SK-N-SH treated with all-trans-retinoic acid at 6 μM for 48 hours (cell line): Measurements from ENCODE around the gene WDR77.

Experiments
- ATAC-seq: fragments of 200-7000 bp; cut with Tn5 transposase; 3 replicates; pipeline ENCODE4 v1.9.1; 2020; ENCODE audit warnings: mild to moderate bottlenecking, moderate library complexity
- ARNTL ChIP-seq: fragments of 450-650 bp; formaldehyde crosslinking; IDR thresholded peaks from 2 replicates; pipeline ENCODE4 v1.5.0; 2020; ENCODE audit warnings: low read depth, mild to moderate bottlenecking, moderate library complexity, borderline replicate concordance
- BACH2 ChIP-seq: fragments of 250-450 bp; sonication (Bioruptor Pico); IDR thresholded peaks from 2 replicates; pipeline ENCODE4 v1.9.0; 2021; ENCODE audit warnings: mild to moderate bottlenecking, borderline replicate concordance
- CREB5 ChIP-seq: fragments of 250-450 bp; sonication (Bioruptor Pico); IDR thresholded peaks from 2 replicates; pipeline ENCODE4 v1.5.1; 2020; ENCODE audit warnings: low read depth, mild to moderate bottlenecking, moderate library complexity
- CSDC2 ChIP-seq: fragments of 250-450 bp; sonication (Bioruptor Pico); IDR thresholded peaks from 2 replicates; pipeline ENCODE4 v1.5.0; 2020; ENCODE audit warnings: mild to moderate bottlenecking, moderate library complexity
- GLIS3 ChIP-seq: fragments of 250-450 bp; sonication (Bioruptor Pico); IDR thresholded peaks from 2 replicates; pipeline ENCODE4 v1.5.0; 2020; ENCODE audit warnings: mild to moderate bottlenecking, moderate library complexity
- ISL1 ChIP-seq: fragments of 250-450 bp; sonication (Bioruptor Pico); IDR thresholded peaks from 2 replicates; pipeline ENCODE4 v2.1.2; 2022; ENCODE audit warnings: mild to moderate bottlenecking, moderate library complexity
- OSR1 ChIP-seq: fragments of 250-450 bp; sonication (Bioruptor Pico); IDR thresholded peaks from 2 replicates; pipeline ENCODE4 v1.8.0; 2022; ENCODE audit warnings: moderate library complexity, mild to moderate bottlenecking, inconsistent platforms
- PPARA ChIP-seq: fragments of 250-450 bp; sonication (Bioruptor Pico); IDR thresholded peaks from 2 replicates; pipeline ENCODE4 v1.5.0; 2020; ENCODE audit warnings: mild to moderate bottlenecking, borderline replicate concordance
- RARB ChIP-seq: fragments of 250-450 bp; sonication (Bioruptor Pico); IDR thresholded peaks from 2 replicates; pipeline ENCODE4 v1.8.0; 2021; ENCODE audit warnings: mild to moderate bottlenecking, moderate library complexity
- SNAI2 ChIP-seq: fragments of 250-450 bp; sonication (Bioruptor Pico); IDR thresholded peaks from 2 replicates; pipeline ENCODE4 v1.5.0; 2020; ENCODE audit warnings: mild to moderate bottlenecking, moderate library complexity
- TOX ChIP-seq: fragments of 250-450 bp; sonication (Bioruptor Pico); IDR thresholded peaks from 2 replicates; pipeline ENCODE4 v1.8.0; 2021; ENCODE audit warnings: mild to moderate bottlenecking, moderate library complexity, borderline replicate concordance
- ZC3H10 ChIP-seq: fragments of 250-450 bp; sonication (Bioruptor Pico); IDR thresholded peaks from 2 replicates; pipeline ENCODE4 v1.5.1; 2021; ENCODE audit warnings: mild to moderate bottlenecking, moderate library complexity
- ZFP3 ChIP-seq: fragments of 250-450 bp; sonication (Bioruptor Pico); IDR thresholded peaks from 2 replicates; pipeline ENCODE4 v1.5.0; 2020; ENCODE audit warnings: mild to moderate bottlenecking, moderate library complexity
- ZNF565 ChIP-seq: fragments of 450-650 bp; formaldehyde crosslinking; conservative IDR thresholded peaks from 2 replicates; pipeline ENCODE4 v1.5.0; 2020; ENCODE audit warnings: low read depth, mild to moderate bottlenecking, moderate library complexity
- ZNF70 ChIP-seq: fragments of 450-650 bp; formaldehyde crosslinking; IDR thresholded peaks from 2 replicates; pipeline ENCODE4 v1.5.0; 2020; ENCODE audit warnings: mild to moderate bottlenecking, moderate library complexity
- ZNF8 ChIP-seq: fragments of 450-650 bp; formaldehyde crosslinking; IDR thresholded peaks from 2 replicates; pipeline ENCODE4 v1.5.0; 2020; ENCODE audit warnings: mild to moderate bottlenecking, moderate library complexity
- TF ChIP-seq, protein P1 (sequence below): fragments of 250-450 bp; sonication (Bioruptor Pico); IDR thresholded peaks from 2 replicates; pipeline ENCODE4 v1.5.0; 2020; ENCODE audit warnings: mild to moderate bottlenecking, moderate library complexity
- TF ChIP-seq, protein P2 (sequence below): fragments of 250-450 bp; sonication (Bioruptor Pico); IDR thresholded peaks from 2 replicates; pipeline ENCODE4 v1.8.0; 2020; ENCODE audit warnings: mild to moderate bottlenecking, moderate library complexity, borderline replicate concordance

The WDR77 gene

DNA sequence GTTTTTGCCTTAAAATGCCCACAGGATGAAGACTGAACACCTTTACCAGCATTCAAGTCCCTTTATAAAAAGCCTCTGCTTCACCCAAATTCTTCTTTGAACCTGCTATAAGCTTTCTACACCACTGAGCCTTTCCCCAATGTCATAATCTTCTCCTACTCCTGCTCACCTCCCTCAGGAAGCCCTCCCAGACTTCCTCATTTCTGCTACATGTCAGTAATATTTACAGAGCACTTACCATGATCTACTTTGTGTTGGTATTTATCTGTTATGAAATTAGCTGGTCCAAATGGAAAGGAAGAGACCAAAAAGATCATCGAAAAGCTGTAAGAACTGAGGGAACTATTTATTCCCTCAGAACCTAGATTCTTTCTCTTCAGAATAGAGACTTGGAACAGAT is 30.0 kb downstream of the WDR77 start (continued):
- TF ChIP-seq, protein P1, sequence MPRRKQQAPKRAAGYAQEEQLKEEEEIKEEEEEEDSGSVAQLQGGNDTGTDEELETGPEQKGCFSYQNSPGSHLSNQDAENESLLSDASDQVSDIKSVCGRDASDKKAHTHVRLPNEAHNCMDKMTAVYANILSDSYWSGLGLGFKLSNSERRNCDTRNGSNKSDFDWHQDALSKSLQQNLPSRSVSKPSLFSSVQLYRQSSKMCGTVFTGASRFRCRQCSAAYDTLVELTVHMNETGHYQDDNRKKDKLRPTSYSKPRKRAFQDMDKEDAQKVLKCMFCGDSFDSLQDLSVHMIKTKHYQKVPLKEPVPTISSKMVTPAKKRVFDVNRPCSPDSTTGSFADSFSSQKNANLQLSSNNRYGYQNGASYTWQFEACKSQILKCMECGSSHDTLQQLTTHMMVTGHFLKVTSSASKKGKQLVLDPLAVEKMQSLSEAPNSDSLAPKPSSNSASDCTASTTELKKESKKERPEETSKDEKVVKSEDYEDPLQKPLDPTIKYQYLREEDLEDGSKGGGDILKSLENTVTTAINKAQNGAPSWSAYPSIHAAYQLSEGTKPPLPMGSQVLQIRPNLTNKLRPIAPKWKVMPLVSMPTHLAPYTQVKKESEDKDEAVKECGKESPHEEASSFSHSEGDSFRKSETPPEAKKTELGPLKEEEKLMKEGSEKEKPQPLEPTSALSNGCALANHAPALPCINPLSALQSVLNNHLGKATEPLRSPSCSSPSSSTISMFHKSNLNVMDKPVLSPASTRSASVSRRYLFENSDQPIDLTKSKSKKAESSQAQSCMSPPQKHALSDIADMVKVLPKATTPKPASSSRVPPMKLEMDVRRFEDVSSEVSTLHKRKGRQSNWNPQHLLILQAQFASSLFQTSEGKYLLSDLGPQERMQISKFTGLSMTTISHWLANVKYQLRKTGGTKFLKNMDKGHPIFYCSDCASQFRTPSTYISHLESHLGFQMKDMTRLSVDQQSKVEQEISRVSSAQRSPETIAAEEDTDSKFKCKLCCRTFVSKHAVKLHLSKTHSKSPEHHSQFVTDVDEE (CRISPR knock-in tag) = no peak
- TF ChIP-seq BACH2 (no peak), CREB5 (CRISPR knock-in tag) (no peak), ZC3H10 (CRISPR knock-in tag) (no peak), GLIS3 (no peak), ARNTL (CRISPR knock-in tag) (no peak), ZNF565 (CRISPR knock-in tag) (no peak)

- ATAC-seq = no peak
- TF ChIP-seq ZNF8 (CRISPR knock-in tag) (no peak), ZNF565 (CRISPR knock-in tag) (no peak), OSR1 (CRISPR knock-in tag) (no peak), SNAI2 (no peak), ISL1 (CRISPR knock-in tag) (no peak), ZNF70 (CRISPR knock-in tag) (no peak), BACH2 (no peak), CREB5 (CRISPR knock-in tag) (no peak), ZC3H10 (CRISPR knock-in tag) (no peak)
- TF ChIP-seq, protein P1 (CRISPR knock-in tag) = no peak
- TF ChIP-seq, protein P2, sequence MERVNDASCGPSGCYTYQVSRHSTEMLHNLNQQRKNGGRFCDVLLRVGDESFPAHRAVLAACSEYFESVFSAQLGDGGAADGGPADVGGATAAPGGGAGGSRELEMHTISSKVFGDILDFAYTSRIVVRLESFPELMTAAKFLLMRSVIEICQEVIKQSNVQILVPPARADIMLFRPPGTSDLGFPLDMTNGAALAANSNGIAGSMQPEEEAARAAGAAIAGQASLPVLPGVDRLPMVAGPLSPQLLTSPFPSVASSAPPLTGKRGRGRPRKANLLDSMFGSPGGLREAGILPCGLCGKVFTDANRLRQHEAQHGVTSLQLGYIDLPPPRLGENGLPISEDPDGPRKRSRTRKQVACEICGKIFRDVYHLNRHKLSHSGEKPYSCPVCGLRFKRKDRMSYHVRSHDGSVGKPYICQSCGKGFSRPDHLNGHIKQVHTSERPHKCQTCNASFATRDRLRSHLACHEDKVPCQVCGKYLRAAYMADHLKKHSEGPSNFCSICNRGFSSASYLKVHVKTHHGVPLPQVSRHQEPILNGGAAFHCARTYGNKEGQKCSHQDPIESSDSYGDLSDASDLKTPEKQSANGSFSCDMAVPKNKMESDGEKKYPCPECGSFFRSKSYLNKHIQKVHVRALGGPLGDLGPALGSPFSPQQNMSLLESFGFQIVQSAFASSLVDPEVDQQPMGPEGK = no peak
- TF ChIP-seq, all 23 proteins: peak for 0
These were observed 31.3 kb downstream of the WDR77 start for GRCh38 chr1:111417755-111418154.

GRCh38 chr1:111415461-111415860 is 33.6 kb downstream of the WDR77 start:
- TF ChIP-seq, protein P2 = no peak
- TF ChIP-seq CSDC2 (CRISPR knock-in tag) (no peak), ZFP3 (CRISPR knock-in tag) (no peak), ARNTL (CRISPR knock-in tag) (no peak), PPARA (CRISPR knock-in tag) (no peak), ZNF8 (CRISPR knock-in tag) (no peak), ZC3H10 (CRISPR knock-in tag) (no peak), TOX (CRISPR knock-in tag) (no peak), SNAI2 (no peak), RARB (CRISPR knock-in tag) (no peak)
- TF ChIP-seq, protein P1 (CRISPR knock-in tag) = no peak
- ATAC-seq = no peak
